Breast epithelium (tissue), 3 donors: Measurements from ENCODE around the gene CDH1.

ENCODE experiments used
- CTCF ChIP-seq, 3 donors: fragments of 450-650 bp; IDR thresholded peaks; one replicate each; pipeline ENCODE4 v1.5.1; 2016 to 2017; ENCODE audit warnings: antibody characterized with exemption in 3 of 3, mild to moderate bottlenecking in 3 of 3, moderate library complexity in 3 of 3
- POLR2A ChIP-seq: fragments of 450-650 bp; IDR thresholded peaks from one replicate; pipeline ENCODE4 v1.6.1; 2016; ENCODE audit warnings: antibody characterized with exemption, mild to moderate bottlenecking, moderate library complexity
- POLR2AphosphoS5 ChIP-seq, 3 donors: sonication (generic); formaldehyde crosslinking; IDR thresholded peaks; one replicate each; pipeline ENCODE4 v1.6.1; 2017; ENCODE audit warnings: antibody characterized with exemption in 3 of 3

DNA sequence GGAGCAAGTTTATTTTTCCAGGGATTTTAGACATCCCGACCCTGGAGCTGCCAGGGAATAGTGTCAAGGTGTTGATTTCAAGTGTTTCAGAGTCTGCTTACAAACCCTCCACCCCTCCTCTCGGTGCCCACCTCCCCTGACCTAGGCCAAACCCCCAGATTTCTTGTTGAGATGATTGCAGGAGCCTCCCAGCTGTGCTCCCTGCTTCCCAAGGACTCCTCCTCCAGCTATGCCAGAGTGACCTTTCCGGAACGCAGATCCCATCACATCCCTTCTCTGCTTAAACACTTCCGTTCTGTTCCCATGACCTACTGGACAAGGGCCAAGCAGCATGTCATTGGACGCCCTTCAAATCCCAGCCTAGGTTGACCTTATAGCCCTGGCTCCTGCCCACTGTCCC lies 23.7 kb upstream of the CDH1 start:
- no peak for TF ChIP-seq POLR2A
- no peak for TF ChIP-seq CTCF (IDR thresholded peaks at IDR 0.05)
- TF ChIP-seq POLR2AphosphoS5 (IDR thresholded peaks at IDR 0.05) = no peak
